Tibial nerve (tissue), 4 donors: ENCODE results near the gene CBLIF.

Experiments used
- EP300 ChIP-seq, 2 donors: sonication (generic); formaldehyde crosslinking; IDR thresholded peaks; one replicate each; pipeline ENCODE4 v1.6.1; 2017; ENCODE audit warnings: antibody characterized with exemption in 2 of 2, mild to moderate bottlenecking in 1 of 2
- POLR2A ChIP-seq, 2 donors: fragments of 450-650 bp; IDR thresholded peaks; one replicate each; pipeline ENCODE4 v1.6.1; 2017; ENCODE audit warnings: antibody characterized with exemption in 2 of 2, mild to moderate bottlenecking in 2 of 2, moderate library complexity in 2 of 2
- TF ChIP-seq, protein P1 (sequence below), 5 experiments: fragments of 200-600 bp in 3 of 5; fragments of 450-650 bp in 2 of 5; sonication (generic) in 3 of 5; IDR thresholded peaks; one replicate each; pipeline ENCODE4 v1.5.1; 2016 to 2019; ENCODE audit warnings: antibody characterized with exemption in 5 of 5, mild to moderate bottlenecking in 3 of 5, moderate library complexity in 2 of 5

DNA sequence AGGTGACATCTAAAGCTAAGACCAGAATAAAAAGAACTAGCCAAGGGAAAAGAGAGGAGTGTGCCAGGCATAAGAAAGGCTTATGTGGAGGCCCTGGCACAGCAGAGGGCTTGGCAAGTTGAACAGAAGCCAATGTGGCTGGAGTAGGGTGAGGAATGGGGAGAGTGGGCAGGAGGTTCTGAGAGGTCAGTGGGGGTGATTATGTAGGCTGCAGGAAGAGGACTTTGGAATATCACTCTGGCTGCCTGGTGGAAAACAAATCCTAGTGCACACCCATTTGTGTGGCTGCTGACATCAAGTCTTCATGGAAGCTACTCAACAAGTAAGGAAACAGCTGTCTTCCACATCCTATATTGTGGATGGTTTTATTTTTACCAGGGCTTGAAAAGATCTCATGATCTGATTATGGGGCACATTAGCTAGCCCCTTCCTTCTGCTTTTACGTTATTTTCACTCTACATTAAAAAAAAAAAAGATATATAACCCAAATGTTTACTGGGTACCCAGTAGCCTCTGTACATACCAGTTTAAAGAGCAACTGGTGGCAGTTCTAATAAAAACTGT, 38.2 kb downstream of the CBLIF start:
- TF ChIP-seq, protein P1, sequence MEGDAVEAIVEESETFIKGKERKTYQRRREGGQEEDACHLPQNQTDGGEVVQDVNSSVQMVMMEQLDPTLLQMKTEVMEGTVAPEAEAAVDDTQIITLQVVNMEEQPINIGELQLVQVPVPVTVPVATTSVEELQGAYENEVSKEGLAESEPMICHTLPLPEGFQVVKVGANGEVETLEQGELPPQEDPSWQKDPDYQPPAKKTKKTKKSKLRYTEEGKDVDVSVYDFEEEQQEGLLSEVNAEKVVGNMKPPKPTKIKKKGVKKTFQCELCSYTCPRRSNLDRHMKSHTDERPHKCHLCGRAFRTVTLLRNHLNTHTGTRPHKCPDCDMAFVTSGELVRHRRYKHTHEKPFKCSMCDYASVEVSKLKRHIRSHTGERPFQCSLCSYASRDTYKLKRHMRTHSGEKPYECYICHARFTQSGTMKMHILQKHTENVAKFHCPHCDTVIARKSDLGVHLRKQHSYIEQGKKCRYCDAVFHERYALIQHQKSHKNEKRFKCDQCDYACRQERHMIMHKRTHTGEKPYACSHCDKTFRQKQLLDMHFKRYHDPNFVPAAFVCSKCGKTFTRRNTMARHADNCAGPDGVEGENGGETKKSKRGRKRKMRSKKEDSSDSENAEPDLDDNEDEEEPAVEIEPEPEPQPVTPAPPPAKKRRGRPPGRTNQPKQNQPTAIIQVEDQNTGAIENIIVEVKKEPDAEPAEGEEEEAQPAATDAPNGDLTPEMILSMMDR (IDR thresholded peaks at IDR 0.05) = no peak
- TF ChIP-seq EP300 (IDR thresholded peaks at IDR 0.05) (no peak), POLR2A (IDR thresholded peaks at IDR 0.05) (no peak)
